Measurements from ENCODE around the gene SLC25A17. TPM values are rescaled to one million over a fixed set of nuclear protein-coding genes. Genes with fewer than 3 reads are reported as not detected.
"Not testable (repeated sequence)": the region's sequence is repeated elsewhere in the genome, so short reads cannot be mapped to it uniquely, and the experiment has no call there.

SLC25A17 gene
- total RNA-seq, 2 donors from 2014 or later = 9.2 to 14.9 TPM

- Histone ChIP-seq H3K27me3 (no peaks in the 10 kb centered on the region), H3K9ac (ENCODE audit: low read depth in 2 of 2, low read length in 2 of 2) (peak overlapping the region in 1 of 2 donors; percentile 36), H3K4me1 (peaks cover 6% of the 10 kb centered on the region), H3K36me3 (no peaks in the 10 kb centered on the region), H3K27ac (no peak overlapping the region), H3K4me3 (no peak overlapping the region), H3K9me3 (no peaks in the 10 kb centered on the region)
- DNase-seq = no peak
- TF ChIP-seq, protein P1, sequence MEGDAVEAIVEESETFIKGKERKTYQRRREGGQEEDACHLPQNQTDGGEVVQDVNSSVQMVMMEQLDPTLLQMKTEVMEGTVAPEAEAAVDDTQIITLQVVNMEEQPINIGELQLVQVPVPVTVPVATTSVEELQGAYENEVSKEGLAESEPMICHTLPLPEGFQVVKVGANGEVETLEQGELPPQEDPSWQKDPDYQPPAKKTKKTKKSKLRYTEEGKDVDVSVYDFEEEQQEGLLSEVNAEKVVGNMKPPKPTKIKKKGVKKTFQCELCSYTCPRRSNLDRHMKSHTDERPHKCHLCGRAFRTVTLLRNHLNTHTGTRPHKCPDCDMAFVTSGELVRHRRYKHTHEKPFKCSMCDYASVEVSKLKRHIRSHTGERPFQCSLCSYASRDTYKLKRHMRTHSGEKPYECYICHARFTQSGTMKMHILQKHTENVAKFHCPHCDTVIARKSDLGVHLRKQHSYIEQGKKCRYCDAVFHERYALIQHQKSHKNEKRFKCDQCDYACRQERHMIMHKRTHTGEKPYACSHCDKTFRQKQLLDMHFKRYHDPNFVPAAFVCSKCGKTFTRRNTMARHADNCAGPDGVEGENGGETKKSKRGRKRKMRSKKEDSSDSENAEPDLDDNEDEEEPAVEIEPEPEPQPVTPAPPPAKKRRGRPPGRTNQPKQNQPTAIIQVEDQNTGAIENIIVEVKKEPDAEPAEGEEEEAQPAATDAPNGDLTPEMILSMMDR (IDR thresholded peaks at IDR 0.05) = no peak
- intact Hi-C loops (cut with DNase I) = no loop called here
These were observed 34.2 kb upstream of the SLC25A17 start for GRCh38 chr22:40853333-40853732.

GRCh38 chr22:40845816-40846215 is 26.7 kb upstream of the SLC25A17 start:
- DNase-seq; H3K4me3 ChIP-seq; H3K4me1 ChIP-seq; H3K27ac ChIP-seq; H3K27me3 ChIP-seq; H3K9ac ChIP-seq (ENCODE audit: low read depth in 2 of 2, low read length in 2 of 2); H3K36me3 ChIP-seq; H3K9me3 ChIP-seq: not testable (repeated sequence)
- intact Hi-C loops (cut with DNase I) = loop anchor here (10.0 kb wide), 1 partner anchor 299 kb away; no protein-coding TSS in a partner anchor

- no peak overlapping the region for H3K4me3 ChIP-seq
- no peak for DNase-seq
- H3K9me3 ChIP-seq = no peaks in the 10 kb centered on the region
- TF ChIP-seq, protein P1 (IDR thresholded peaks at IDR 0.05) = no peak
- H3K27ac ChIP-seq = no peak overlapping the region
- H3K27me3 ChIP-seq = no peaks in the 10 kb centered on the region
- no peak overlapping the region for H3K9ac ChIP-seq (ENCODE audit: low read depth in 2 of 2, low read length in 2 of 2)
- H3K36me3 ChIP-seq = no peaks in the 10 kb centered on the region
- H3K4me1 ChIP-seq = no peaks in the 10 kb centered on the region
- intact Hi-C loops (cut with DNase I) = loop anchor here (10.0 kb wide), 1 partner anchor 300 kb away; no protein-coding TSS in a partner anchor
These were observed 25.8 kb upstream of the SLC25A17 start for GRCh38 chr22:40844951-40845350.

GRCh38 chr22:40838486-40838885 is 19.3 kb upstream of the SLC25A17 start:
- Histone ChIP-seq H3K9ac (ENCODE audit: low read depth in 2 of 2, low read length in 2 of 2) (no peak overlapping the region), H3K27ac (no peak overlapping the region), H3K27me3 (no peaks in the 10 kb centered on the region), H3K9me3 (no peaks in the 10 kb centered on the region), H3K36me3 (peaks cover 7% of the 10 kb centered on the region), H3K4me3 (no peak overlapping the region), H3K4me1 (peaks cover 5% of the 10 kb centered on the region)
- no peak for DNase-seq
- TF ChIP-seq, protein P1 (IDR thresholded peaks at IDR 0.05) = no peak
- intact Hi-C loops (cut with DNase I) = no loop called here

DNA sequence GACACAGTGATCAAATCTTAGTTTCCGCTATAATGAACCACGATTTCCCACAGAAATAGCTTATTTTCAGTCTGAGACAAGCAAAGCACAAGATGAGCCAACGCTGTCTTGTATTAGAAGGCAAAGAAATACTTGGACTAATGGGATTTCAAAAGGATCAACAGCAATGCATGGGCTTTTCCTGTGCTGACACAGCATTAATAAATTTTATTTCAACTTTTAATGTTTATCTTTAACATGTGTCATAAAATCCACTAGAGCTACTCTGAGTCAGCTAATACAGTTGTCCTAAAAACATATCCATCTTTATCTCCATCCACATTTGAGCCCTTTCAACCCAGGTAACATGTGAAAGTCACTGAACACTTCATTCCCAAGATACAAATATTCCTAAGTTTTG is 15.5 kb upstream of the SLC25A17 start:
- Histone ChIP-seq H3K27me3 (no peaks in the 10 kb centered on the region), H3K9ac (ENCODE audit: low read depth in 2 of 2, low read length in 2 of 2) (no peak overlapping the region), H3K27ac (no peak overlapping the region), H3K4me1 (peaks cover 5% of the 10 kb centered on the region), H3K36me3 (peaks cover 17% of the 10 kb centered on the region), H3K9me3 (no peaks in the 10 kb centered on the region), H3K4me3 (no peak overlapping the region)
- intact Hi-C loops (cut with DNase I) = no loop called here
- TF ChIP-seq, protein P1 (IDR thresholded peaks at IDR 0.05) = no peak
- DNase-seq = no peak

- Histone ChIP-seq H3K27me3 (no peaks in the 10 kb centered on the region), H3K9me3 (no peaks in the 10 kb centered on the region), H3K36me3 (peaks cover 17% of the 10 kb centered on the region), H3K4me3 (no peak overlapping the region), H3K9ac (ENCODE audit: low read depth in 2 of 2, low read length in 2 of 2) (no peak overlapping the region), H3K4me1 (no peaks in the 10 kb centered on the region), H3K27ac (no peak overlapping the region)
- intact Hi-C loops (cut with DNase I) = no loop called here
- TF ChIP-seq, protein P1 (IDR thresholded peaks at IDR 0.05) = no peak
- DNase-seq = no peak
These were observed 10.0 kb upstream of the SLC25A17 start for GRCh38 chr22:40829131-40829530.

Data from colonic mucosa (tissue), 4 donors.